IPS-18a (cell line): ENCODE results near the gene SMS.

Experiments
- H3K27ac ChIP-seq: one replicate; pipeline ENCODE4 v1.5.1; 2013; ENCODE audit warnings: low read length
- H3K27me3 ChIP-seq: one replicate; pipeline ENCODE4 v1.6.1; 2013; ENCODE audit warnings: mild to moderate bottlenecking, low read length; ENCODE audit not compliant: control insufficient read depth, insufficient read depth
- H3K36me3 ChIP-seq: one replicate; pipeline ENCODE4 v1.6.1; 2013; ENCODE audit warnings: low read depth, low read length; ENCODE audit not compliant: control insufficient read depth
- H3K4me1 ChIP-seq: one replicate; pipeline ENCODE4 v1.6.1; 2013; ENCODE audit warnings: low read depth, low read length; ENCODE audit not compliant: control insufficient read depth
- H3K4me3 ChIP-seq: one replicate; pipeline ENCODE4 v1.5.1; 2013; ENCODE audit warnings: low read length
- H3K9ac ChIP-seq: one replicate; pipeline ENCODE4 v1.6.1; 2013; ENCODE audit warnings: mild to moderate bottlenecking, low read length, moderate library complexity
- H3K9me3 ChIP-seq: one replicate; pipeline ENCODE4 v1.6.1; 2013; ENCODE audit warnings: low read depth, low read length; ENCODE audit not compliant: control insufficient read depth

The SMS gene

DNA sequence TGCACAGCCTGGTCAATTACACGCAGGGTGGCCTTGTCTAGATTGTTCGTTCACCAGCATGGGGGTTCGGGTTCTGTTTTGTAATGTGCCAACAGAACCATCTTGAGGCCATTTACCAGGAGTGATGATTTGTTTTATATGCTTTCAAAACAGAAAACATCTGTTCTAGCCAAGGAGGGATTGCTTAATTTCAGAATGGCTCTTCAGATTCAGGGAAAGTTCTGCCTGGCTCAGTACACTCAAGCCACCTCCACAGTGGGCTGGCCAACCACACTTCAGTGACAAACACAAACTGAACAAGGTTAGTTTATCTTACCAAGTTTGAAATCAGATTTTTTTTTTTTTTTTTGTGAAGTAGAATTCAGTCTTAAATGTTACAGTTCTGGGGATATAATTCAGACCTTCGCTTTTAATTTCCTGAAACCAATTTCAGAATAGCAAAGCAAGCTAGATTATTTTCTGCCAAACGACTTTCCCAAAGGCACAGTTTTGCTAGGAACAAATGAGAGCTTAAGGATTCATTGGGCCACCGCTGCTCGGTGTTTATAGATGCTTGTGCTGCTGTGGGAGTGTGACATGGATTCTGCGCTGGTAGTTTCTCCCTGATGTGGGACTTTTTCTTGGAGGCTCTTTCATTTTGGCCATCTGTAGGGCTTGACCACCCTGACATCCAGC, 23.4 kb downstream of the SMS start:
- Histone ChIP-seq H3K36me3 (peaks cover 8% of the 10 kb centered on the region), H3K4me1 (peaks cover 5% of the 10 kb centered on the region), H3K27ac (no peak overlapping the region), H3K9me3 (peaks cover 8% of the 10 kb centered on the region), H3K4me3 (no peak overlapping the region), H3K27me3 (no peaks in the 10 kb centered on the region), H3K9ac (no peak overlapping the region)

DNA sequence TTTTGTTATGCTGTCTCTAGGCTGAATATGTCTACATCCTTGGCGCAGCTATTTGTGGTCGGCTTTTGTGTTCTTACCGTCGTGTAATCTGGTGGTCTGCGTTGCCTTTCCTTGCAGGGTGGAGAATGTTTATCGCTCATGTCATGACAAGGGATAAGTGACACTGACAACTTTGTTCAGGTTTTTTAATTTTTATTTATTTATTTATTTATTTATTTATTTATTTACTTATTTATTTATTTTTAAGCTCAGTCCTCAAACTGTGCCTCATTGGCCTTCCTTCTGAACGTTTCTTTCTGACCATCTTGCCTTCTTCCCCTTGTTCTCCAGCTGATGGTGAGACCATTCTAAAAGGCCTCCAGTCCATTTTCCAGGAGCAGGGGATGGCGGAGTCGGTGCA, 26.4 kb downstream of the SMS start:
- no peak overlapping the region for H3K4me3 ChIP-seq
- no peaks in the 10 kb centered on the region for H3K27me3 ChIP-seq
- no peak overlapping the region for H3K27ac ChIP-seq
- H3K4me1 ChIP-seq: no peaks in the 10 kb centered on the region
- peaks cover 8% of the 10 kb centered on the region for H3K9me3 ChIP-seq
- H3K9ac ChIP-seq: no peak overlapping the region
- peaks cover 8% of the 10 kb centered on the region for H3K36me3 ChIP-seq

DNA sequence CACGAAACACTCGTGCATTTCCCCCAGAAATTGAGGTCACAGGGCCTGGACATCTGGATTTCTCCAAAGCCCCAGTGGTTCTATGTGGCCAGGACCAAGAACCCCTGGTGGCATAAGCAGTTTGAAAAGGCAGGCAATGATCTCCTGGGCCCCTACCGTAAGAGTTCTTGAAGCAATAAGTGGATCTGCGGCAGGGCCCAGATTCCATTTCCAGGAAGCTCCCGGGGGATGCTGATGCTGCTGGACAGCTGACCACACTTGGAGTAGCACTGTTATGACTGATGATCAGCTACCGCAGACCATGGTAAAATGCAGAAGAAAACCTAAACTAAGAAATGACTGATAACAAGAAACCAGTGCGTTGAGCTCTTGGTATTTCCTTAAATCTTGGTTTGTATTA, 27.8 kb downstream of the SMS start:
- Histone ChIP-seq H3K27ac (no peak overlapping the region), H3K4me3 (no peak overlapping the region), H3K27me3 (no peaks in the 10 kb centered on the region), H3K9me3 (peaks cover 8% of the 10 kb centered on the region), H3K9ac (no peak overlapping the region), H3K36me3 (peaks cover 12% of the 10 kb centered on the region), H3K4me1 (no peaks in the 10 kb centered on the region)

DNA sequence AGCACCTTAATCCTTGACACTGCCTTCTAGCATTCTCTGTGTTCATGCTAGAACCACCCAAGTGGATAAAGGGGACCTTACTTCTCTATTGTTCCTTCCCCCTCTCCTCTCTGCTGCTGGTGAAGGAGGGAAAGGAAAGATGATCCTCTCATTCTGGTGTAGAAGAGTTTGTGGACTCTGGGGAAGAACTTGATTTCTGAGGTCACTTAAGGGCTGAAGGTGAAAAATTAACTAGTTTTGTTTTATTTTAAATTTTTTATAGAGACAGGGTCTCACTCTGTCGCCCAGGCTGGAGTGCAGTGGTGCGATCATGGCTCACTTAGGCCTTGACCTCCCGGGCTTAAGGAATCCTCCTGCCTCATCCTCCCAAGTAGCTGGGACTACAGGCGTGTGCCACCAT, 29.8 kb downstream of the SMS start:
- no peak overlapping the region for H3K9ac ChIP-seq
- peaks cover 6% of the 10 kb centered on the region for H3K9me3 ChIP-seq
- peaks cover 26% of the 10 kb centered on the region for H3K36me3 ChIP-seq
- no peak overlapping the region for H3K4me3 ChIP-seq
- H3K27ac ChIP-seq: no peak overlapping the region
- H3K4me1 ChIP-seq: no peaks in the 10 kb centered on the region
- H3K27me3 ChIP-seq: no peaks in the 10 kb centered on the region

DNA sequence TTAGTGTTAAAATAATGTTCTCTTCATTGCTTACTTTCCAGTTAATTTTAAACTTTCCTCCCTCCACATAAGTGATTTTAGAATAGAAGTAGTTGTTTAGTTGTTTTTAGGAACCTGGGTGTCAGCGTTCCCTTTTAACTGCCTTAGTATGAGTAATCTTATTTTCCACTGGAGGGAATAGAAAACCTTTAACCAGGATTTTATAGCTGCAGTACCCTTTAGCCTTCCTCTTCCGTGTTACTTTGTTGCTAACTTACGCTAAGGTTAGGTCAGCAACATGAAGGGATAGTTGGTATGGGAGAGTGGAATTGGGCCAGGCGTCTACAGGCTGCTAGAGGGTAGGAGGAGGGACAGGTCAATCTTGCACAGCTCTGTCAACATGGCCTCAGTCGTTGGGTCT, 31.5 kb downstream of the SMS start:
- no peaks in the 10 kb centered on the region for H3K4me1 ChIP-seq
- peaks cover 38% of the 10 kb centered on the region for H3K36me3 ChIP-seq
- no peak overlapping the region for H3K4me3 ChIP-seq
- peaks cover 7% of the 10 kb centered on the region for H3K9me3 ChIP-seq
- no peak overlapping the region for H3K27ac ChIP-seq
- no peaks in the 10 kb centered on the region for H3K27me3 ChIP-seq
- H3K9ac ChIP-seq: no peak overlapping the region

DNA sequence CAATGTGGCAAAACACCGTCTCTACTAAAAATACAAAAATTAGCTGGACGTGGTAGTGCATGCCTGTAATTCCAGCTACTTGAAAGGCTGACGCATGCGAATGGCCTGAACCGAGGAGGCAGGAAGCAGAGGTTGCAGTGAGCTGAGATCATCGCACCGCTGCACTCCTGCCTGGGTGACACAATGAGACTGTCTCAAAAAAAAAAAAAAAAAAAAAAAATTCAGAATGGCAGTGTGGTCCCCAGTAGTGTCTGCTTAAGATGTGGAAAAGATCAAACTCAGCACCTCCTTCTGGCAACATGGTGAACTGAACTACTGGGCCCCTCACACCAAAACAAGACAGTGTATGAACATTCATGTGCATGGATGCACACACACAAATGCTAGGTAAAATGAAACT, 32.2 kb downstream of the SMS start:
- peaks cover 43% of the 10 kb centered on the region for H3K36me3 ChIP-seq
- no peaks in the 10 kb centered on the region for H3K27me3 ChIP-seq
- H3K4me3 ChIP-seq: no peak overlapping the region
- H3K4me1 ChIP-seq: no peaks in the 10 kb centered on the region
- no peak overlapping the region for H3K9ac ChIP-seq
- peaks cover 7% of the 10 kb centered on the region for H3K9me3 ChIP-seq
- no peak overlapping the region for H3K27ac ChIP-seq

DNA sequence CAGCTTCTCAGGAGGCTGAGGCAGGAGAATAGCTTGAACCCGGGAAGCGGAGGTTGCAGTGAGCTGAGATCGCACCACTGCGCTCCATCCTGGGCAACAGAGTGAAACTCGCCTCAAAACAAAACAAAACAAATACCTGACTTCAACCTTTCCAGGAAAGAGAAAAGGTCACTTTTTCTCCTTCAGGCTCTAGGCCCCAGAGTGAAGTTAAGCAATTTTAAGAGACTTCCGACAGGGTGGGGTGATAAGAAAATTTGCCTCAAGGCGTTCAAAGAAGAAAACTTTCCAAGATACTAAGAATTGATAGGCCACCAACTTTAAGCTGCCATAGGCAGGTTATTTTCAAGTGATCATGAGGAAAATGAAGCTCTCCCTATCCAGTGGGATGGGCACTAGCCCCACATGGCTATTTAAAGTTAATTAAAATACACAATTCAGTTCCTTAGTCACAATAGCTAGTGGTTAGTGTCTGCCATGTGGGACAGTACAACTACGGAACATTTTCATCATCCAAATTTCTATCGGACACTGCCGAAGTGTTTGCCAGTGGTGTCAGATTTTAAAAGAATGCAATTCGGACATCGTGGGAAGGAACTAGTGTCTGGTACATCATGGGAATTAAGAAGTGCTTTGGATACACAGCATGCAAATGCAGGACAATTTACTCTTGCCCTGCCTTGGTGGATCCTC, 33.0 kb downstream of the SMS start:
- peaks cover 4% of the 10 kb centered on the region for H3K9me3 ChIP-seq
- no peak overlapping the region for H3K9ac ChIP-seq
- H3K4me1 ChIP-seq: no peaks in the 10 kb centered on the region
- no peak overlapping the region for H3K4me3 ChIP-seq
- peaks cover 45% of the 10 kb centered on the region for H3K36me3 ChIP-seq
- H3K27ac ChIP-seq: no peak overlapping the region
- H3K27me3 ChIP-seq: no peaks in the 10 kb centered on the region

DNA sequence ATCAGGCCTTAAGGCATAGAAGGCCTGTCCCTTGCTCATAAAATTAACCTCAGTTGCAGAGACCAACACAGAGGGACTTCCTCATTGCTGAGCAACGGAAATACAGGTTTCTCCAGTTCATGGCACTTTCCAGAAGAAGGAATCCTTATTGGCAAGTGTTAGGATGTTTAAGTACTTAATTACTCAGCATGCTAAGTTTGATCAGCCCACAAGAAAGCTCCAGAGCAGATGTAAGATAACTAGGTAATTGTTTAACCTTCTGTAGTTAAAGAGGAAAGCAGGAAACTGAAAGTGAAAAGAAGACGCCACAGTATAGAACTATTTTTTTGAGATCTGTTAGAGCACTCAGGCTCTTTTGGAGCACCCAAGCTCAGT, 33.5 kb downstream of the SMS start:
- Histone ChIP-seq H3K27ac (no peak overlapping the region), H3K9me3 (peaks cover 3% of the 10 kb centered on the region), H3K4me3 (no peak overlapping the region), H3K27me3 (no peaks in the 10 kb centered on the region), H3K36me3 (peaks cover 47% of the 10 kb centered on the region), H3K9ac (no peak overlapping the region), H3K4me1 (no peaks in the 10 kb centered on the region)

DNA sequence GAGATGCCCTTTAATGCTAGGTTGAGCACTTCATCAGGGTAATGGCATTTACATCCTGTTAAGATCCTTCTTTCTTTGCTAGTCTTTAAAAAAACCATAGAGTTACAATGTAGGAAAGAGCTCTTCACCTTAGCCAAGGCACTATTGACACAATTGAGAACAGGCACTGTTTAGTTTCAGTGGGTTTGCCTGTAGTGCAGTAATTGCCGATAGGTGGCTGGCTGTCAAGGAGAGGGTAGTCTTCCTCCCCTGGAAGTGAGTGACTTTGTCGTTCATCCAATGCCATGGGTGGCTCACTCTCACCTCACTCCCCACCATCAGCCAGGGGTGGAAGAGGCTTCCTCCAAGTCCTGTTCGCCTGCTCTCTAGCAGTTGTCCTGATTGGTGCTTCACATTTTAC, 34.7 kb downstream of the SMS start:
- H3K9me3 ChIP-seq: peaks cover 3% of the 10 kb centered on the region
- no peaks in the 10 kb centered on the region for H3K4me1 ChIP-seq
- no peak overlapping the region for H3K4me3 ChIP-seq
- H3K27ac ChIP-seq: no peak overlapping the region
- H3K27me3 ChIP-seq: no peaks in the 10 kb centered on the region
- peaks cover 47% of the 10 kb centered on the region for H3K36me3 ChIP-seq
- H3K9ac ChIP-seq: no peak overlapping the region

DNA sequence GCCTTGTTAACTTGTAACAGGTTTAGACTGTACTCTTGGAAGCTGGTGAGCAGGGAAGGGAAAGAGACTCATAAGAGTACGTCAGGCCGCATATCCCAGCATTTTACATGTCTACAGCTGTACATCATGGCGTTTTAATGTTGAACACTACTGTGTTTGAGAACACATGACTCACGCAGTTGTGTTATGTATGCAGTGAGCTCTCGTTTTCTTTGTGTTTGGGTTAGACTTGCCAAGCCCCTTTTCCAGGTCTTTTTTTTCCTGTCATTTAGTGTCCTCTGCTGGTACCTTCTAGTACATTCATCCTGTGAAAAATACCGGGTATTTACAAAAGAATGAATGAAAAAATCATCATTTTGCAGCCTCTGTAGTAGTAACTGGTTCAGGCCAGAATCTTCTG, 35.3 kb downstream of the SMS start:
- Histone ChIP-seq H3K27ac (no peak overlapping the region), H3K9ac (no peak overlapping the region), H3K4me1 (no peaks in the 10 kb centered on the region), H3K9me3 (peaks cover 3% of the 10 kb centered on the region), H3K36me3 (peaks cover 47% of the 10 kb centered on the region), H3K27me3 (no peaks in the 10 kb centered on the region), H3K4me3 (no peak overlapping the region)

DNA sequence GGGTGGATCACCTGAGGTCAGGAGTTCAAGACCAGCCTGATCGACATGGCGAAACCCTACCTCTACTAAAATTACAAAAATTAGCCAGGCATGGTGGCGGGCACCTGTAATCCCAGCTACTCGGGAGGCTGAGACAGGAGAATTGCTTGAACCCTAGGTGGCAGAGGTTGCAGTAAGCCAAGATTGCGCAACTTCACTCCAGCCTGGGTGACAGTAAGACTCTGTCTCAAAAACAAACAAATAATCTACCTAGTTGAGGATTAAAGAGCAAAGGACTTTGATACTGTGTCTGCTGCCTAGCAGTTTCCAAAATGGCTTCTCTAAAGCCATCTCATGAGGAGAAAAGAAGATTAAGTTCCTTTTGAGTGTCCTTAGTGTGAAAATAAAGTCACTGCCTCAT, 37.8 kb downstream of the SMS start:
- Histone ChIP-seq H3K9me3 (peaks cover 9% of the 10 kb centered on the region), H3K9ac (no peak overlapping the region), H3K4me3 (no peak overlapping the region), H3K27ac (no peak overlapping the region), H3K27me3 (no peaks in the 10 kb centered on the region), H3K4me1 (no peaks in the 10 kb centered on the region), H3K36me3 (peaks cover 43% of the 10 kb centered on the region)

DNA sequence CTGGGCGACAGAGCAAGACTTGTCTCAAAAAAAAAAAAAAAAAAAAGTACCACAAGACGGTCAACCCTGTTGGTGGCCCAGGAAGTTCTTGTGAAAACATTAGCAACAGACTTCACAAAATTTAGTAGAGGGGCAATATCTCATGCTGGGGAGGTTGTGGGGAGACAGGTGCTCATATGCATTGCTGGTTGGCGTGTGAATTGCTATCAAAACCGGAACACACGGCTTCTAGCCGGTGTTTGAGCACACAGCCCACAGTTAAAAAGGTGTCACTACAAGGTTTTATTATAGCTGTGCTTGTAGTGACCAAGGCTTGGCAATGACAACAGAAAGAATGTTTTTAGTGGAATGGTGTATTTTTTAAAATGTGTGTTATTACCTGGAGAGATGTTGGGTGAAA, 41.8 kb downstream of the SMS start:
- Histone ChIP-seq H3K4me3 (no peak overlapping the region), H3K27me3 (no peaks in the 10 kb centered on the region), H3K36me3 (peaks cover 25% of the 10 kb centered on the region), H3K9ac (no peak overlapping the region), H3K9me3 (peaks cover 6% of the 10 kb centered on the region), H3K27ac (no peak overlapping the region), H3K4me1 (no peaks in the 10 kb centered on the region)
